ENCODE data around the gene SECISBP2L. TPM values are rescaled to one million over a fixed set of nuclear protein-coding genes. Genes with fewer than 3 reads are reported as not detected.
"Not testable (repeated sequence)": the region's sequence is repeated elsewhere in the genome, so short reads cannot be mapped to it uniquely, and the experiment has no call there.

The SECISBP2L gene
- polyA plus RNA-seq, 1 donor (not counting 4 experiments of a cell fraction or from before 2014, with no cell fraction given): 15.4 TPM

- DNase-seq (ENCODE audit: low read depth, low spot score) (no peak), FAIRE-seq (no peak)
- Histone ChIP-seq H3K9ac (ENCODE audit: control insufficient read depth, extremely low read depth, insufficient read depth, low read length) (no peak overlapping the region), H3K4me1 (ENCODE audit: control insufficient read depth, extremely low read depth, insufficient read depth, low read length) (peaks cover 8% of the 10 kb centered on the region), H3K4me2 (ENCODE audit: control insufficient read depth, extremely low read depth, insufficient read depth, low read depth, low read length) (no peak overlapping the region), H3K36me3 (ENCODE audit: control insufficient read depth in 2 of 2, extremely low read depth in 1 of 2, insufficient read depth in 2 of 2, low read length in 2 of 2) (no peaks in the 10 kb centered on the region), H3K27ac (ENCODE audit: control insufficient read depth, insufficient read depth, low read length) (no peak overlapping the region), H3K4me3 (ENCODE audit: control insufficient read depth in 2 of 3, extremely low read depth in 1 of 3, insufficient read depth in 2 of 3, low read depth in 1 of 3, low read length in 3 of 3) (no peak overlapping the region), H2AFZ (ENCODE audit: control insufficient read depth, low read length) (no peak overlapping the region), H3K79me2 (ENCODE audit: control insufficient read depth, insufficient read depth, low read length) (no peaks in the 10 kb centered on the region), H4K20me1 (ENCODE audit: control insufficient read depth, extremely low read depth, insufficient read depth, low read length) (no peaks in the 10 kb centered on the region), H3K9me3 (ENCODE audit: control insufficient read depth, low read depth, low read length) (no peaks in the 10 kb centered on the region), H3K9me1 (ENCODE audit: control insufficient read depth, extremely low read depth, insufficient read depth, low read length) (no peaks in the 10 kb centered on the region), H3K27me3 (ENCODE audit: control insufficient read depth, extremely low read depth, insufficient read depth, low read length) (no peaks in the 10 kb centered on the region)
- dilution Hi-C loops (cut with MboI; ENCODE audit: extremely low pct_ligation_motif_present, low sequenced_read_pairs): no loop called here
- TF ChIP-seq EZH2 (IDR thresholded peaks at IDR 0.05; ENCODE audit: low read length) (no peak), CTCF (optimal IDR thresholded peaks at IDR 0.05 in 1 of 3, IDR thresholded peaks at IDR 0.05 in 1 of 3, conservative IDR thresholded peaks at IDR 0.05 in 1 of 3; ENCODE audit: extremely low read depth in 1 of 3, insufficient read depth in 2 of 3, low read length in 3 of 3) (no peak)
These were observed 73.3 kb downstream of the SECISBP2L start for GRCh38 chr15:48972750-48973503.

- peaks cover 19% of the 10 kb centered on the region for H3K4me1 ChIP-seq (ENCODE audit: control insufficient read depth, extremely low read depth, insufficient read depth, low read length)
- not testable (repeated sequence) for FAIRE-seq
These were observed 75.3 kb downstream of the SECISBP2L start for GRCh38 chr15:48970926-48971325.

GRCh38 chr15:48968066-48968465, 78.2 kb downstream of the SECISBP2L start:
- Histone ChIP-seq H3K79me2 (ENCODE audit: control insufficient read depth, insufficient read depth, low read length) (no peaks in the 10 kb centered on the region), H3K4me2 (ENCODE audit: control insufficient read depth, extremely low read depth, insufficient read depth, low read depth, low read length) (no peak overlapping the region), H3K9me1 (ENCODE audit: control insufficient read depth, extremely low read depth, insufficient read depth, low read length) (no peaks in the 10 kb centered on the region), H3K36me3 (ENCODE audit: control insufficient read depth in 2 of 2, extremely low read depth in 1 of 2, insufficient read depth in 2 of 2, low read length in 2 of 2) (no peaks in the 10 kb centered on the region), H3K9me3 (ENCODE audit: control insufficient read depth, low read depth, low read length) (no peaks in the 10 kb centered on the region), H3K4me1 (ENCODE audit: control insufficient read depth, extremely low read depth, insufficient read depth, low read length) (peaks cover 32% of the 10 kb centered on the region), H3K9ac (ENCODE audit: control insufficient read depth, extremely low read depth, insufficient read depth, low read length) (no peak overlapping the region), H3K27ac (ENCODE audit: control insufficient read depth, insufficient read depth, low read length) (no peak overlapping the region), H2AFZ (ENCODE audit: control insufficient read depth, low read length) (no peak overlapping the region), H3K27me3 (ENCODE audit: control insufficient read depth, extremely low read depth, insufficient read depth, low read length) (no peaks in the 10 kb centered on the region), H3K4me3 (ENCODE audit: control insufficient read depth in 2 of 3, extremely low read depth in 1 of 3, insufficient read depth in 2 of 3, low read depth in 1 of 3, low read length in 3 of 3) (no peak overlapping the region), H4K20me1 (ENCODE audit: control insufficient read depth, extremely low read depth, insufficient read depth, low read length) (no peaks in the 10 kb centered on the region)
- FAIRE-seq: no peak
- dilution Hi-C loops (cut with MboI; ENCODE audit: extremely low pct_ligation_motif_present, low sequenced_read_pairs): no loop called here
- DNase-seq (ENCODE audit: low read depth, low spot score): no peak
- TF ChIP-seq CTCF (optimal IDR thresholded peaks at IDR 0.05 in 1 of 3, IDR thresholded peaks at IDR 0.05 in 1 of 3, conservative IDR thresholded peaks at IDR 0.05 in 1 of 3; ENCODE audit: extremely low read depth in 1 of 3, insufficient read depth in 2 of 3, low read length in 3 of 3): no peak
- no peak for TF ChIP-seq EZH2 (IDR thresholded peaks at IDR 0.05; ENCODE audit: low read length)

More at GRCh38 chr15:48970926-48971325, 75.3 kb downstream of the SECISBP2L start:
- dilution Hi-C loops (cut with MboI; ENCODE audit: extremely low pct_ligation_motif_present, low sequenced_read_pairs); H3K9me3 ChIP-seq (ENCODE audit: control insufficient read depth, low read depth, low read length); H3K27me3 ChIP-seq (ENCODE audit: control insufficient read depth, extremely low read depth, insufficient read depth, low read length); H3K4me2 ChIP-seq (ENCODE audit: control insufficient read depth, extremely low read depth, insufficient read depth, low read depth, low read length); H3K79me2 ChIP-seq (ENCODE audit: control insufficient read depth, insufficient read depth, low read length); H3K4me3 ChIP-seq (ENCODE audit: control insufficient read depth in 2 of 3, extremely low read depth in 1 of 3, insufficient read depth in 2 of 3, low read depth in 1 of 3, low read length in 3 of 3); H4K20me1 ChIP-seq (ENCODE audit: control insufficient read depth, extremely low read depth, insufficient read depth, low read length); H3K27ac ChIP-seq (ENCODE audit: control insufficient read depth, insufficient read depth, low read length); H2AFZ ChIP-seq (ENCODE audit: control insufficient read depth, low read length); H3K9ac ChIP-seq (ENCODE audit: control insufficient read depth, extremely low read depth, insufficient read depth, low read length); H3K9me1 ChIP-seq (ENCODE audit: control insufficient read depth, extremely low read depth, insufficient read depth, low read length); H3K36me3 ChIP-seq (ENCODE audit: control insufficient read depth in 2 of 2, extremely low read depth in 1 of 2, insufficient read depth in 2 of 2, low read length in 2 of 2); DNase-seq (ENCODE audit: low read depth, low spot score): not testable (repeated sequence)

All from keratinocyte (primary cell).